LNCAP (cell line): ENCODE data around the gene CPPED1.

Experiments
- TF ChIP-seq, protein P1 (sequence below): fragments of 450-650 bp; IDR thresholded peaks from 2 replicates; pipeline ENCODE4 v1.5.1; 2017; ENCODE audit warnings: mild to moderate bottlenecking

The CPPED1 gene

DNA sequence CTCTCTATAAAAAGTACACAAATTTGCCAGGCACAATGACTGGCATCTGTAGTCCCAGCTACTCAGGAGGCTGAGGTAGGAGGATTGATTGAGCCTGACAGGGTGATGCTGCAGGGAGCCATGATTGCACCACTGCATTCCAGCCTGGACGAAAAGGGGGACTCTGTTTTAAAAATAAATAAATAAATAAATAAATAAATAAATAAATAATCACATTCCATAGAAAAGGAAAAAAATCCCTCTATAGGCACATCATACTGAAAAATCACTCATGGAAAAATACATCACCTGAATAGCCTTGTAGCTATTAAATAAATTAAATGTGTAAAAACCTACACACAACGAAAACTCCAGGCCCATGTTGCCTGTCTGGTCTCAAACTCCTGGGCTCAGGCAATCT is 56.4 kb downstream of the CPPED1 start:
- TF ChIP-seq, protein P1, sequence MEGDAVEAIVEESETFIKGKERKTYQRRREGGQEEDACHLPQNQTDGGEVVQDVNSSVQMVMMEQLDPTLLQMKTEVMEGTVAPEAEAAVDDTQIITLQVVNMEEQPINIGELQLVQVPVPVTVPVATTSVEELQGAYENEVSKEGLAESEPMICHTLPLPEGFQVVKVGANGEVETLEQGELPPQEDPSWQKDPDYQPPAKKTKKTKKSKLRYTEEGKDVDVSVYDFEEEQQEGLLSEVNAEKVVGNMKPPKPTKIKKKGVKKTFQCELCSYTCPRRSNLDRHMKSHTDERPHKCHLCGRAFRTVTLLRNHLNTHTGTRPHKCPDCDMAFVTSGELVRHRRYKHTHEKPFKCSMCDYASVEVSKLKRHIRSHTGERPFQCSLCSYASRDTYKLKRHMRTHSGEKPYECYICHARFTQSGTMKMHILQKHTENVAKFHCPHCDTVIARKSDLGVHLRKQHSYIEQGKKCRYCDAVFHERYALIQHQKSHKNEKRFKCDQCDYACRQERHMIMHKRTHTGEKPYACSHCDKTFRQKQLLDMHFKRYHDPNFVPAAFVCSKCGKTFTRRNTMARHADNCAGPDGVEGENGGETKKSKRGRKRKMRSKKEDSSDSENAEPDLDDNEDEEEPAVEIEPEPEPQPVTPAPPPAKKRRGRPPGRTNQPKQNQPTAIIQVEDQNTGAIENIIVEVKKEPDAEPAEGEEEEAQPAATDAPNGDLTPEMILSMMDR, result no peak

DNA sequence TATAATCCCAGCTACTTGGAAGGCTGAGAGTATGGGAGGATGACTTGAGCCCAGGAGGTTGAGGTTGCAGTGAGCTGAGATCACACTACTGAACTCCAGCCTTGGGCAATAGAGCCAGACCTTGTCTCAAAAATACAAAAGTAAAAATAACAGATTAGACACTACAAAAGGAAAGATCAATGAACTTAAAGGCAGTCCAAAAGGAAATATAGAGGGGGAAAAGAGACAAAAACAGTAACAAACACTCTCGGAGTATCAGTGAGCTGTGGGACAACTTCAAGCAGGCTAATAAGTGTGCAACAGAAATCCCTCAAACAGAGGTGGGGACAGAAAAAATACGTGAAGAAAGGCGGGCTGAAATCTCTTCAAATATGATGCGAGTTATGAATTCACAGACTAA is 58.8 kb downstream of the CPPED1 start:
- TF ChIP-seq, protein P1, result no peak

DNA sequence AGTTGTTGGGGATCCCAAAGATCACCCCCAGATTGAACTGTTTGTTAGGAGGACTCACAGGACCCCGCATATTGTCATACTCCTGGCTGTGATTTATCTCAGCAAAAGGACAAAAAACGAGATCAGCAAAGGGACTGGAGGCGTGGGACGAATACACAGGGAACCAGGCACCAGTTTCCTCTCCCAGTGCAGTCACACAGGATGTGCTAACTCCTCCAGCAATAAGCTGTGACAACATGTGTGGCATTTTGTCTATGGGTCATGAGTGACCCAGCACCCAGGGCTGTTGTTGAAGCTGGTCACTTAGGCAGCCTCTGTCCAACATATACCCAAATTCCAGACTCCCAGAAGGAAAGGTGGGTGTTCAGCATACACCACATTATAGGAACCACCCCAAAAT is 60.9 kb downstream of the CPPED1 start:
- TF ChIP-seq, protein P1, result no peak

DNA sequence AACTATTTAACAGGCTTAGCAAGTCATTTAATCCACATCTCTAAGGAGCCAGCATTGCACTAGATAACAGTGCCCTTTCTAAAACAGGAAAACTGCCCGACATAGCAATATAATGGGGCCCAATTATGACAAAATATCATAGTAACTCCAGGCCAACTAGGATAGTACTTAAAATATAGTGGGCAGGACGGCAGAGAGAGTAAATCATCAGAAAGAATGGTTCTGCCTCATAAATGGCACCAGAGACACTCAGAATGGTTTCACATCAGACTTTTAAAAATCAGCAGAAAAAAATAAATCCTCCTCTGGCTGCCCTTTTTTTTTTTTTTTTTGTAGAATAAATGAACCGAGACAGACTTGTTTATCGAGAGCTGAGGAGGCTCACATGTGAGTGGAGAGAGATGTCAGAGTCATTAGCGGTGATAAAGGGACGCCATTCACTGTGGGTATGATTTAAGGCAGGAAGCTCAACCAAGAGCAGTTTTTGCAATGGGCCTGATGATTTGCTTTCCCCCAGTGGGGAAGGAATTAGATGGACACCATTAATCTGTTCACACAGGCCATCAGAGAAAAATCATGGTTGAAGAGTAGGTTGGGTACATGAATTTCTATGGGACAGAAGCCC is 62.6 kb downstream of the CPPED1 start:
- TF ChIP-seq, protein P1, result no peak

DNA sequence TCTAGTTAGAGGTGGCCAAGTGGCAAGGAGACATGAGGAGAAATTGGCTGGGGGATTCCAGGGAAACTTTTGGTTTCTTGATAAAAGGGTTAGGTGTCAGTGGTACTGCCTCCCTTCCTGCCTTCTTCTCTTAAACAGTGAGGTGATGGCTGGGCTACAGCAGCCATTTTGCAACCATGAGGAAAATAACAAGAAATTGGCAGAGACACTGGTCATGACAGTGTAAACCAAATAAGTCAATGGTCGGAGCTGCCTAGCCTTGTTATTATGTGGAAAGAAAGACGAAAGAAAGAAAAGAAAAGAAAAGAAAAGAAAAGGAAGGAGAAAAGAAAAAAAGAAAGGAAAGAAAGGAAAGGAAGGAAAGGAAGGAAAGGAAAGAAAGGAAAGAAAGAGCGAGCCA is 63.9 kb downstream of the CPPED1 start:
- TF ChIP-seq, protein P1, result no peak

DNA sequence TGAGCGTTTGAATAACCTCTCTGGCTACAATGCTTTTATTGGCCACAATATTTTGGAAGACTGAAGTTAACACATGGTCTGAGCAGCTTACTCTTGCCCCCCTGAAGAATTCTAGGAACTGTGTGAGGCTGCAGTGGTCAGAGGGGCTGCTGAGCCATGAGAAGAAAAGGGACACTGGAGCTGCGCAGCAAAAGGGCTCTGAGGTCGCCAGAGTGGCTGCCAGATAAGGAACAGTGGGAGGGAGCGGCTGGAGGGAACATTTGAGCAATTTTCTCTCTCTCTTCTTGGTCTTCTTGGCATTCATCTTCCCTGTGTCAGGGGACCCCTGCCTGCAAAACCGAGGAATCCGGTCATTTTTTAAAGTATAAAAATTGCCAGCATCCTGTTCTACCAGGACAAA is 66.1 kb downstream of the CPPED1 start:
- TF ChIP-seq, protein P1, result no peak

DNA sequence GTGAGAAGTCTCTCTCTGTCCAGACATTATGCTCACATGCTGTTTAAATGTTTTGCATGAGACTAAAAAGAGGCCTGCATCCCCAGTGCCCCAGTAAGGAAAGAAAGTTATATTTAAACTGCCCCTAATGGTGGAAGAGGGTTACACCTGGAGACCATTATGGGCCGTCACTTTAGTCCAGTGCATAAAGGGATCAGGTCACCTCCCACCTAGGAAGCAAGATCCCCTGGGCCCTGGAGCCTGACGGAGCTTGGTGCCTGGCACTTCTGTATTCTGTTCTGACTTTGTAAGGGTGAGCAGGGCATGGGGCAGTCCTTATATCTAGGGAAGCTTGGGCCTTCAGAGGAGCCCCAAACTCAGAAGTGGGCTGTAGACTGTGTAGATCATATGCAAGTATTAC is 67.9 kb downstream of the CPPED1 start:
- TF ChIP-seq, protein P1, result no peak

DNA sequence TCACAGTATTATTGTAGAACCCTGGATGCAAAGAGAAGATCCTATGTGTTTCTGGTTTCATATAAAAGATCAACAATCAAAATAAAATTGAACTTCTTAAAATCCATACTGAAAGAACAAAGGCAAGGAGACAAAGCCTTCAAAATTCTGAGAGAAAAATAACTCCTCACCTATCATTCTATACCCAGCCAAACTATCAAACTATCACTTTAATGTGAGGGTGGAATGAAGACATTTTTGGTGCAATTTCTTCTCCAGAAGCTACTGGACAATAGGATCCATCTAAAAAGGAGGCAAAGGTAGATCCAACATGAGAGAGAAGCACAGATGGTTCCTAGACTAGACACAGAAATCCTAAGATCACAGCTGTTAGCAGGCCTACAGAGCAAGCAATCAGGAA is 71.1 kb downstream of the CPPED1 start:
- TF ChIP-seq, protein P1, result no peak
